GM23338 (cell line): Measurements from ENCODE around the gene UNC5B. TPM values are rescaled to one million over a fixed set of nuclear protein-coding genes. Genes with fewer than 3 reads are reported as not detected.

Experiments used
- ATAC-seq: fragments of 200-7000 bp; cut with Tn5 transposase; 3 replicates; pipeline ENCODE4 v1.9.1; 2020
- DNase-seq: peaks from one replicate; pipeline ENCODE4 v3.0.0-alpha.2; 2015; ENCODE audit warnings: low spot score
- H2AFZ ChIP-seq: fragments of 200-600 bp; sonication (generic); 2 replicates; pipeline ENCODE4 v1.8.0; 2016; ENCODE audit warnings: antibody characterized with exemption, mild to moderate bottlenecking, moderate library complexity
- H3F3A ChIP-seq: fragments of 200-600 bp; sonication (generic); replicated peaks from 2 replicates; pipeline ENCODE4 v1.8.0; 2017; ENCODE audit warnings: antibody characterized with exemption, mixed run types, low read depth
- H3K27ac ChIP-seq: fragments of 200-600 bp; sonication (generic); 2 replicates; pipeline ENCODE4 v1.6.1; 2016; ENCODE audit warnings: low read depth
- H3K27me3 ChIP-seq: fragments of 200-600 bp; sonication (generic); 2 replicates; pipeline ENCODE4 v1.8.0; 2016; ENCODE audit warnings: mild to moderate bottlenecking, mixed run types, moderate library complexity; ENCODE audit not compliant: insufficient read depth
- H3K36me3 ChIP-seq: fragments of 200-600 bp; sonication (generic); 2 replicates; pipeline ENCODE4 v1.8.0; 2016; ENCODE audit warnings: mild to moderate bottlenecking; ENCODE audit not compliant: insufficient read depth
- H3K4me1 ChIP-seq: fragments of 200-600 bp; sonication (generic); 2 replicates; pipeline ENCODE4 v1.8.0; 2016; ENCODE audit warnings: mild to moderate bottlenecking, moderate library complexity; ENCODE audit not compliant: insufficient read depth
- H3K4me2 ChIP-seq: fragments of 200-600 bp; sonication (generic); 2 replicates; pipeline ENCODE4 v1.7.1; 2017; ENCODE audit warnings: mixed run types
- H3K4me3 ChIP-seq: fragments of 200-600 bp; sonication (generic); 2 replicates; pipeline ENCODE4 v1.6.1; 2016; ENCODE audit warnings: mixed run types
- H3K79me2 ChIP-seq: fragments of 200-600 bp; sonication (generic); replicated peaks from 2 replicates; pipeline ENCODE4 v1.8.0; 2017; ENCODE audit warnings: mild to moderate bottlenecking; ENCODE audit not compliant: insufficient read depth
- H3K9me2 ChIP-seq: fragments of 200-600 bp; sonication (generic); 2 replicates; pipeline ENCODE4 v1.8.0; 2017; ENCODE audit not compliant: insufficient read depth
- H4K20me1 ChIP-seq: fragments of 200-600 bp; sonication (generic); replicated peaks from 2 replicates; pipeline ENCODE4 v1.8.0; 2017; ENCODE audit warnings: mild to moderate bottlenecking; ENCODE audit not compliant: insufficient read depth
- H3K27ac Mint-ChIP-seq: 2 replicates; pipeline ENCODE4 v1.8.0; 2020; ENCODE audit warnings: inconsistent platforms, mild to moderate bottlenecking, moderate library complexity, mixed read lengths
- H3K27me3 Mint-ChIP-seq: 3 replicates; pipeline ENCODE4 v1.8.0; 2022; ENCODE audit warnings: low read depth, mild to moderate bottlenecking, moderate library complexity, mixed read lengths, inconsistent platforms; ENCODE audit not compliant: insufficient read depth, poor library complexity
- H3K36me3 Mint-ChIP-seq: 3 replicates; pipeline ENCODE4 v1.8.0; 2021; ENCODE audit warnings: low read depth, mild to moderate bottlenecking, inconsistent platforms, moderate library complexity, mixed read lengths
- H3K4me1 Mint-ChIP-seq: 3 replicates; pipeline ENCODE4 v1.8.0; 2020; ENCODE audit warnings: mild to moderate bottlenecking, inconsistent platforms, mixed read lengths
- H3K4me3 Mint-ChIP-seq: 3 replicates; pipeline ENCODE4 v1.8.0; 2021; ENCODE audit warnings: moderate library complexity, mild to moderate bottlenecking, inconsistent platforms, mixed read lengths
- H3K9me3 Mint-ChIP-seq: 3 replicates; pipeline ENCODE4 v1.8.0; 2020; ENCODE audit warnings: moderate library complexity, mild to moderate bottlenecking, inconsistent platforms, mixed read lengths
- CTCF ChIP-seq, 2 experiments: fragments of 200-600 bp in 1 of 2; sonication (generic) in 1 of 2; conservative IDR thresholded peaks; 2 replicates each; pipeline versions ENCODE4 v1.5.1 to v1.6.1; 2016 to 2017; ENCODE audit warnings: antibody characterized with exemption in 2 of 2, low read depth in 2 of 2, mild to moderate bottlenecking in 2 of 2, moderate library complexity in 1 of 2
- ETS1 ChIP-seq: IDR thresholded peaks from 2 replicates; pipeline ENCODE4 v1.6.1; 2016; ENCODE audit warnings: antibody characterized with exemption
- EZH2 ChIP-seq: fragments of 200-600 bp; sonication (generic); IDR thresholded peaks from one replicate; pipeline ENCODE4 v1.8.0; 2017; ENCODE audit warnings: antibody characterized with exemption, mild to moderate bottlenecking, low read depth; ENCODE audit not compliant: unreplicated experiment
- EZH2phosphoT487 ChIP-seq: fragments of 200-600 bp; sonication (generic); IDR thresholded peaks from one replicate; pipeline ENCODE4 v1.8.1; 2018; ENCODE audit warnings: antibody characterized with exemption; ENCODE audit not compliant: unreplicated experiment
- POLR2AphosphoS5 ChIP-seq: IDR thresholded peaks from 2 replicates; pipeline ENCODE4 v1.6.1; 2016; ENCODE audit warnings: antibody characterized with exemption, low read depth
- REST ChIP-seq: IDR thresholded peaks from one replicate; pipeline ENCODE4 v1.6.1; 2018; ENCODE audit warnings: antibody characterized with exemption; ENCODE audit not compliant: unreplicated experiment
- STAT1 ChIP-seq: IDR thresholded peaks from one replicate; pipeline ENCODE4 v1.6.1; 2016; ENCODE audit warnings: antibody characterized with exemption; ENCODE audit not compliant: unreplicated experiment
- ZNF331 ChIP-seq: fragments of 250-450 bp; sonication (Bioruptor Pico); IDR thresholded peaks from 2 replicates; pipeline ENCODE4 v1.5.0; 2020; ENCODE audit warnings: low read depth, mild to moderate bottlenecking, moderate library complexity
- ZNF462 ChIP-seq: fragments of 250-450 bp; sonication (Bioruptor Pico); IDR thresholded peaks from 2 replicates; pipeline ENCODE4 v1.5.0; 2020; ENCODE audit warnings: mild to moderate bottlenecking, moderate library complexity
- polyA plus RNA-seq: library from polyadenylated mRNA; unstranded; fragments of >200 nt; fragmentation: Nextera tagmentation; extraction: Ambion mirVana; gene quantifications from 2 replicates; pipeline ENCODE4 v1.2.1, GENCODE V29; 2016
- total RNA-seq: library from RNA; depleted of rRNA; stranded (reverse); fragments of >200 nt; shearing (Covaris generic); gene quantifications from 2 replicates; pipeline ENCODE4 v1.2.3, GENCODE V29; 2014

Gene UNC5B
- total and polyA plus RNA-seq, 2 experiments from 2014 or later = 8.0 to 31.2 TPM

GRCh38 chr10:71266918-71267442 is 54.6 kb downstream of the UNC5B start:
- no peak overlapping the region for H3K27ac ChIP-seq
- no peak for DNase-seq
- no peak overlapping the region for H3K4me2 ChIP-seq
- H3F3A ChIP-seq = peaks cover 7% of the 10 kb centered on the region
- H3K9me2 ChIP-seq = no peaks in the 10 kb centered on the region
- H3K4me3 Mint-ChIP-seq = no peak overlapping the region; the same call in 2 of the 3 replicates
- H3K79me2 ChIP-seq = peaks cover 32% of the 10 kb centered on the region
- peaks cover 89% of the 10 kb centered on the region for H3K4me1 Mint-ChIP-seq
- no peak for ATAC-seq
- H3K27me3 ChIP-seq = no peaks in the 10 kb centered on the region
- H3K27ac Mint-ChIP-seq = peak overlapping the region; percentile 73
- H4K20me1 ChIP-seq = no peaks in the 10 kb centered on the region
- H3K36me3 Mint-ChIP-seq = no peaks in the 10 kb centered on the region
- H3K9me3 Mint-ChIP-seq = no peaks in the 10 kb centered on the region; the same call in 2 of the 3 replicates
- peaks cover 63% of the 10 kb centered on the region for H3K4me1 ChIP-seq
- TF ChIP-seq ZNF462 (CRISPR knock-in tag) = no peak
- no peak for TF ChIP-seq CTCF (conservative IDR thresholded peaks at IDR 0.05; ENCODE audit: low read depth in 2 of 2)
- TF ChIP-seq STAT1 = no peak
- no peak for TF ChIP-seq POLR2AphosphoS5
- no peak for TF ChIP-seq EZH2
- TF ChIP-seq EZH2phosphoT487 = no peak
- no peak for TF ChIP-seq ETS1
- no peak for TF ChIP-seq ZNF331 (CRISPR knock-in tag)
- no peak for TF ChIP-seq REST
- H3K4me3 ChIP-seq = no peak overlapping the region
- H3K36me3 ChIP-seq = no peaks in the 10 kb centered on the region
- H3K27me3 Mint-ChIP-seq = peaks cover 23% of the 10 kb centered on the region
- no peak overlapping the region for H2AFZ ChIP-seq
